ENCODE results near the gene WWP2.

- TF ChIP-seq POLR2AphosphoS5 (IDR thresholded peaks at IDR 0.05; ENCODE audit: low read depth, low read length), result no peak
- TF ChIP-seq REST (IDR thresholded peaks at IDR 0.05; ENCODE audit: insufficient read depth in 1 of 2, low read depth in 2 of 2, low read length in 2 of 2), result no peak
- no peak for TF ChIP-seq SIN3A (IDR thresholded peaks at IDR 0.05; ENCODE audit: borderline replicate concordance, insufficient read depth, low read length)
- no peak for TF ChIP-seq TAF1 (IDR thresholded peaks at IDR 0.05; ENCODE audit: borderline replicate concordance, insufficient read depth, low read length)
- no peak for TF ChIP-seq FOXP2 (optimal IDR thresholded peaks at IDR 0.05; ENCODE audit: borderline replicate concordance, extremely low read depth, extremely low read length, insufficient read depth)
Measured at GRCh38 chr16:69870761-69871160, 108.6 kb downstream of the WWP2 start.

Data from PFSK-1 (cell line).